ENCODE data around the gene AP3B1.

- TF ChIP-seq CTCF (IDR thresholded peaks at IDR 0.05) = no peak
- TF ChIP-seq POLR2A (IDR thresholded peaks at IDR 0.05) = no peak
- no peak for TF ChIP-seq POLR2AphosphoS5 (IDR thresholded peaks at IDR 0.05)
Observed at GRCh38 chr5:78317515-78317914, 23.0 kb upstream of the AP3B1 start.
